Middle frontal gyrus (tissue), 1 donor: ENCODE measurements around the gene MSRB1.

Experiments
- DNase-seq: peaks from one replicate; pipeline ENCODE4 v3.0.0-alpha.2; 2015; ENCODE audit warnings: low spot score; ENCODE audit errors: extremely low spot score

Gene MSRB1

GRCh38 chr16:1918351-1919326, 24.4 kb downstream of the MSRB1 start, which contains the start of gene HS3ST6:
TSS of gene HS3ST6 (minus strand) at chr16:1918415. CDS start at chr16:1918323, 92 bp downstream.
- no peak for DNase-seq

GRCh38 chr16:1917665-1918350, 25.2 kb downstream of the MSRB1 start:
- no peak for DNase-seq

GRCh38 chr16:1917056-1917664, 25.8 kb downstream of the MSRB1 start:
- DNase-seq = no peak

- no peak for DNase-seq
These were observed 26.4 kb downstream of the MSRB1 start for GRCh38 chr16:1916640-1916990.

- no peak for DNase-seq
These were observed 27.0 kb downstream of the MSRB1 start for GRCh38 chr16:1915732-1916639.

- DNase-seq = no peak
These were observed 28.0 kb downstream of the MSRB1 start for GRCh38 chr16:1914988-1915387.

GRCh38 chr16:1914084-1914608, 28.9 kb downstream of the MSRB1 start:
- DNase-seq = no peak

- DNase-seq = no peak
These were observed 29.5 kb downstream of the MSRB1 start for GRCh38 chr16:1913327-1914083.

- DNase-seq = no peak
These were observed 30.8 kb downstream of the MSRB1 start for GRCh38 chr16:1912215-1912543.

GRCh38 chr16:1911467-1912214, 31.4 kb downstream of the MSRB1 start:
- no peak for DNase-seq

- DNase-seq = no peak
These were observed 33.3 kb downstream of the MSRB1 start for GRCh38 chr16:1909561-1910231.

GRCh38 chr16:1908983-1909382, 34.0 kb downstream of the MSRB1 start:
- DNase-seq = no peak

- DNase-seq = no peak
These were observed 34.8 kb downstream of the MSRB1 start for GRCh38 chr16:1908184-1908583.

GRCh38 chr16:1907226-1907860, 35.7 kb downstream of the MSRB1 start:
- DNase-seq = no peak

GRCh38 chr16:1906846-1907165, 36.2 kb downstream of the MSRB1 start:
- no peak for DNase-seq

GRCh38 chr16:1906055-1906845, 36.7 kb downstream of the MSRB1 start:
- no peak for DNase-seq
